Ovary (tissue), 9 donors: ENCODE results near the gene SLC12A6. TPM values are rescaled to one million over a fixed set of nuclear protein-coding genes. Genes with fewer than 3 reads are reported as not detected.

Source experiments
- DNase-seq, 5 donors: peaks; one replicate each; pipeline ENCODE4 v3.0.0-alpha.2; 2019 to 2020
- H3K27ac ChIP-seq, 2 donors: fragments of 200-600 bp; one replicate each; pipeline versions ENCODE4 v1.5.1 to v1.8.0; 2019 to 2022
- H3K27me3 ChIP-seq: fragments of 200-600 bp; one replicate; pipeline ENCODE4 v1.8.0; 2022
- H3K36me3 ChIP-seq: fragments of 200-600 bp; sonication (generic); one replicate; pipeline ENCODE4 v1.5.1; 2019
- H3K4me1 ChIP-seq: one replicate; pipeline ENCODE4 v1.8.1; 2013; ENCODE audit warnings: mild to moderate bottlenecking, moderate library complexity; ENCODE audit not compliant: insufficient read depth
- H3K4me3 ChIP-seq: fragments of 200-600 bp; sonication (generic); one replicate; pipeline ENCODE4 v1.5.1; 2017
- H3K9me3 ChIP-seq, 2 donors: fragments of 200-600 bp in 1 of 2; sonication (generic) in 1 of 2; one replicate each; pipeline versions ENCODE4 v1.5.1 to v1.8.1; 2013 to 2019; ENCODE audit warnings: mild to moderate bottlenecking in 1 of 2, moderate library complexity in 1 of 2
- CTCF ChIP-seq, 3 donors: fragments of 450-650 bp in 2 of 3; fragments of 200-600 bp in 1 of 3; IDR thresholded peaks; one replicate each; pipeline versions ENCODE4 v1.5.1 to v1.8.0; 2016 to 2022; ENCODE audit warnings: antibody characterized with exemption in 3 of 3, mild to moderate bottlenecking in 1 of 3
- EP300 ChIP-seq: sonication (generic); formaldehyde crosslinking; IDR thresholded peaks from one replicate; pipeline ENCODE4 v1.6.1; 2017; ENCODE audit warnings: antibody characterized with exemption
- POLR2A ChIP-seq: fragments of 450-650 bp; IDR thresholded peaks from one replicate; pipeline ENCODE4 v1.6.1; 2017; ENCODE audit warnings: antibody characterized with exemption, mild to moderate bottlenecking, moderate library complexity
- WGBS, 3 donors: extraction: QIAGEN DNeasy Blood & Tissue Kit in 1 of 3; methylation state at CpG; one replicate each; pipeline versions ENCODE4 v1.1.5 to v1.1.7; 2013 to 2017; 5-methylcytosine and 5-hydroxymethylcytosine counted together
- intact Hi-C, 4 donors: fragments of 100-400 bp; cut with DNase I; formaldehyde crosslinking; loops; one replicate each; pipeline versions ENCODE4 v1.11.0 to v1.15.1; 2022 to 2023
- polyA plus RNA-seq, 2 donors: library from polyadenylated mRNA; stranded (reverse); fragments of 200-250 nt in 1 of 2; fragments of 350-450 nt in 1 of 2; fragmentation: Illumina TruSeq in 1 of 2; extraction: RNeasy Lipid Tissue Mini Kit (QIAGEN cat#74804) in 1 of 2; gene quantifications; one replicate each; pipeline ENCODE4 v1.2.3, GENCODE V29; 2013 to 2014
- total RNA-seq, 7 donors: library from RNA; depleted of rRNA in 2 of 7; stranded (reverse); fragments of >200 nt in 2 of 7; fragmentation: NEBNext Ultra II Directional in 3 of 7; extraction: Animal tissue kit (Norgen Biotek cat#: 25700) in 3 of 7; gene quantifications; one replicate each; pipeline versions ENCODE4 v1.1.0 to v1.2.4, GENCODE V29; 2016 to 2023
- donor health status: DM: no; HTN: no; CAD: no; lungs with moderate emphysema.
- donor health status: DM: no; HTN: no; CAD: no.
- donor health status: Bipolar disorder and iron deficiency.
- donor health status: DM: yes; HTN: yes; CAD: no.
- donor health status: DM: no; HTN: no; CAD: no.
- donor health status: DM: yes; HTN: yes; CAD: no.

Gene SLC12A6
- total and polyA plus RNA-seq, 9 donors, result 6.9 to 19.7 (median 11.4) TPM

- TF ChIP-seq EP300 (no peak), CTCF (IDR thresholded peaks at IDR 0.05) (no peak), POLR2A (no peak)
Observed at GRCh38 chr15:34331809-34332208, 5.8 kb downstream of the SLC12A6 start.

GRCh38 chr15:34330279-34330678, 7.3 kb downstream of the SLC12A6 start:
- intact Hi-C loops, result no loop called here
- Histone ChIP-seq H3K4me3 (no peak overlapping the region), H3K27me3 (no peaks in the 10 kb centered on the region), H3K27ac (no peak overlapping the region), H3K4me1 (no peaks in the 10 kb centered on the region), H3K36me3 (no peaks in the 10 kb centered on the region), H3K9me3 (no peaks in the 10 kb centered on the region)
- TF ChIP-seq CTCF (IDR thresholded peaks at IDR 0.05) (no peak), POLR2A (no peak), EP300 (no peak)
- DNase-seq, result no peak
- WGBS, 3 donors, result 95 to 96% (median 96%) methylated on average over 5 of the region's 5 CpGs

More at GRCh38 chr15:34331809-34332208, 5.8 kb downstream of the SLC12A6 start:
- Histone ChIP-seq H3K4me3 (no peak overlapping the region), H3K27me3 (no peaks in the 10 kb centered on the region), H3K9me3 (no peaks in the 10 kb centered on the region), H3K36me3 (no peaks in the 10 kb centered on the region), H3K27ac (no peak overlapping the region), H3K4me1 (no peaks in the 10 kb centered on the region)
- DNase-seq, result no peak
- intact Hi-C loops, result no loop called here
- 77 to 82% (median 82%) methylated on average over 2 of the region's 2 CpGs for WGBS, 3 donors

- intact Hi-C loops, result no loop called here
- TF ChIP-seq EP300, result no peak
- no peak for TF ChIP-seq POLR2A
- no peak for TF ChIP-seq CTCF (IDR thresholded peaks at IDR 0.05)
- 77 to 82% (median 81%) methylated on average over 2 of the region's 2 CpGs for WGBS, 3 donors
Observed at GRCh38 chr15:34329006-34329405, 8.6 kb downstream of the SLC12A6 start.

GRCh38 chr15:34327906-34328305, 9.7 kb downstream of the SLC12A6 start:
- Histone ChIP-seq H3K9me3 (no peaks in the 10 kb centered on the region), H3K27ac (no peak overlapping the region), H3K4me3 (no peak overlapping the region), H3K36me3 (no peaks in the 10 kb centered on the region), H3K4me1 (no peaks in the 10 kb centered on the region), H3K27me3 (no peaks in the 10 kb centered on the region)
- no peak for TF ChIP-seq POLR2A
- TF ChIP-seq EP300, result no peak
- no peak for TF ChIP-seq CTCF (IDR thresholded peaks at IDR 0.05)
- WGBS, 3 donors, result 65 to 74% (median 68%) methylated on average over 4 of the region's 4 CpGs
- no peak for DNase-seq
- intact Hi-C loops, result no loop called here

More at GRCh38 chr15:34329006-34329405, 8.6 kb downstream of the SLC12A6 start:
- Histone ChIP-seq H3K27me3 (no peaks in the 10 kb centered on the region), H3K36me3 (no peaks in the 10 kb centered on the region), H3K4me1 (no peaks in the 10 kb centered on the region), H3K27ac (no peak overlapping the region), H3K4me3 (no peak overlapping the region), H3K9me3 (no peaks in the 10 kb centered on the region)
- no peak for DNase-seq
